ENCODE data around the gene SHISAL1.

SHISAL1 gene

GRCh38 chr22:44341431-44342346, 28.9 kb upstream of the SHISAL1 start:
- no peak for DNase-seq

GRCh38 chr22:44340271-44341239, 27.8 kb upstream of the SHISAL1 start:
- no peak for DNase-seq

GRCh38 chr22:44338906-44339305, 26.2 kb upstream of the SHISAL1 start:
- no peak for DNase-seq

GRCh38 chr22:44338177-44338810, 25.5 kb upstream of the SHISAL1 start:
- DNase-seq, result no peak

- no peak for DNase-seq
Measured at GRCh38 chr22:44337678-44338004, 24.9 kb upstream of the SHISAL1 start.

GRCh38 chr22:44336962-44337677, 24.4 kb upstream of the SHISAL1 start:
- no peak for DNase-seq

GRCh38 chr22:44335903-44336803, 23.4 kb upstream of the SHISAL1 start:
- DNase-seq, result no peak

GRCh38 chr22:44335066-44335839, 22.5 kb upstream of the SHISAL1 start:
- DNase-seq, result no peak

- DNase-seq, result no peak
Measured at GRCh38 chr22:44333847-44334635, 21.3 kb upstream of the SHISAL1 start.

GRCh38 chr22:44332946-44333345, 20.2 kb upstream of the SHISAL1 start:
- no peak for DNase-seq

GRCh38 chr22:44331881-44332714, 19.3 kb upstream of the SHISAL1 start:
- no peak for DNase-seq

GRCh38 chr22:44330744-44331660, 18.3 kb upstream of the SHISAL1 start:
- DNase-seq, result no peak

- DNase-seq, result no peak
Measured at GRCh38 chr22:44330188-44330743, 17.5 kb upstream of the SHISAL1 start.

- no peak for DNase-seq
Measured at GRCh38 chr22:44329179-44329796, 16.5 kb upstream of the SHISAL1 start.

- DNase-seq, result no peak
Measured at GRCh38 chr22:44328762-44329161, 16.0 kb upstream of the SHISAL1 start.

GRCh38 chr22:44328326-44328725, 15.6 kb upstream of the SHISAL1 start:
- no peak for DNase-seq

- no peak for DNase-seq
Measured at GRCh38 chr22:44326491-44326885, 13.7 kb upstream of the SHISAL1 start.

Data from DMS 273 treated with DMSO at 0.1 percent for 48 hours (cell line).